NCI-H128 (cell line): ENCODE measurements around the gene POLD3.

ENCODE experiments used
- DNase-seq: peaks from one replicate; lab custom pipeline; 2025; ENCODE audit not compliant: unreplicated experiment; lab: John Stamatoyannopoulos, UW

POLD3 gene

GRCh38 chr11:74592441-74593362 is at the start of gene POLD3:
Gene POLD3 (plus strand): TSS chr11:74592582. CDS start chr11:74592659, 77 bp downstream.
- DNase-seq: peak; percentile 92

DNA sequence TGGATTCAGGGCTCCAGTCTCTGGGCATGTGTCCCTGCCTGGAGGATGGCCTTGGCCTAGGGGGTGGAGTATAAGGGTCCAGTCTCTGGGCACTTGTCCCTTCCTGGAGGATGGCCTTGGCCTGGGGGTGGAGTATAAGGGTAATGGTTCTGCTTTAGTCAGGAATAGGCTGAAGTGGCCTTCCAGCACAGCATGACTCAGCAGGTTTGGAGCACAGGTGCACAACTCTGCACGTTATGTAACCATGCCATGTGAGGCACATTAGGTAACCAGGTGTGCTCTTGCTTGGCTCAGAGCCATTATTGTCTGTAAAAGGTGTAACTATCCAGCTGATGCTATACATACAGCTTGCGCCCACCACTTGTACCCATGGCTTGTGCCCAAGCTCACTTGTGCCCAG is 48.4 kb upstream of the POLD3 start:
- DNase-seq: no peak

DNA sequence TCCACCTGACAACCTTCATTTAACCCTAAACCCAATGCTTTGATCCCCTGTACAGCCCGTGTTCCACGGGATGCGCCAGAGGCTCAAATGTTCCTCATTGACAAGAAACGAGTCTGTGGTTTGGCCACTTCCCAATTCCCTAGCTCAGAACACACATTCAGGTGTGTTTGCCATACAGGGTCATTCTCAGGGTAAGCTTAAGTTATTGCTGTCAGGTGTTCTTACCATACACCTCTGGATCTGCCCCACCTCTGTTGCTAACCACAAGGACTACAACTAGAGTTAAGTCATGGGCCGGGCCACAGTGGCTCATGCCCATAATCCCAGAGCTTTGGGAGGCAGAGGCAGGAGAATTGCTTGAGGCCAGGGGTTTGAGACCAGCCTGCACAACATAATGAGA is 45.6 kb upstream of the POLD3 start:
- no peak for DNase-seq

DNA sequence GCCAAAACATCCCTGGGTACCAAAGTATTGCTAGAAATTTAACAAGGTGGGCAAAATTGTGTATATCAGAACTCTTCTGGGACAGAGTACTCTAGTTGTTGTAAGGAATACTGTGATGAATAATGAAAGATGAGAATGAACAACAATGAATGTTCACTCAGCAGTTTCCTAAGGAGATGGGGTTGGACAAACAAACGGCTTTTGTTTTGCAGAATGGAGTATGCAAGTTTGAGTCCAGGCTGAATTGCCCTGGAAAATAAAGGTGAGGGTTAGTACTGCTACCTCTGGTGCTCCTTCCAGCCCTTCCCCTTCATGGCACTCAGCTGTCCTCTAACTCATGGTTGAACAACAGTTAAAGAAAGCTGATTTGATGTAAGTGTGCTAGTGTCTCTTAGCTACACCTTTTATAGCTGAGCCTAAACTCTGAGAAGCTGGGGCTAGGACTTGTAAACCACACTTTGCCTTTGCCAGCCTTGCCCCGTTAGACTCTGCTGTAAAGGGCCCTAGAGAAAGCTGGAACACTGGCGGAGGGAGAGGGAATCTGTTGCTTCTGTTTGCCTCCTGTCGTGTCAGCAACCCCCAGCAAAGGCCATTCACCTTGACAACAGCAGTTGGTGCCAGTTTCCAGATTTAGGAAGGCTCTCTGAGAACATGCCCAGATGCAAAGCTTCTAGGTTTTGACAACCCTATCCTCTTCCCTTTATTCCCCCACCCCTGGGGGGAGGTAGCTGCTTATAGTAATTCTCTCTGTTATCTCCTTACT is 41.2 kb upstream of the POLD3 start:
- no peak for DNase-seq

DNA sequence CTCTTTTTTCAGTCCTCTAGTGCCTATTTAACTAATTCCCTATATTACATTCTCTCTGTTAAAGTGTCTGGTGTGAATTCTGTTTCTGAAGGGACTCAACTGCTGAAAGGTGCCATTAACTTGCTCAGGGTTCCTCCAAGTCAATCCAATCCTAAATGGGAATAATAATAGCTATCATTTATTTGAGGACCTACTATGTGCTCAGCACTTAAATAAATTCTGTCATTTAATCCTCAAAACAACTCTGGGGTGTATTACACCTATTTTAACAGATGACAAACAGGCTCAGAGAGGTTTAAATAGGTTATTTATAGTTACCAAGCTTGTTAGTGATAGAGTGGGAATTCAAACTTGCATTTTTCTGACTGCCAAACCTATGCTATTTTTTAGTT is 40.6 kb upstream of the POLD3 start:
- DNase-seq: no peak

DNA sequence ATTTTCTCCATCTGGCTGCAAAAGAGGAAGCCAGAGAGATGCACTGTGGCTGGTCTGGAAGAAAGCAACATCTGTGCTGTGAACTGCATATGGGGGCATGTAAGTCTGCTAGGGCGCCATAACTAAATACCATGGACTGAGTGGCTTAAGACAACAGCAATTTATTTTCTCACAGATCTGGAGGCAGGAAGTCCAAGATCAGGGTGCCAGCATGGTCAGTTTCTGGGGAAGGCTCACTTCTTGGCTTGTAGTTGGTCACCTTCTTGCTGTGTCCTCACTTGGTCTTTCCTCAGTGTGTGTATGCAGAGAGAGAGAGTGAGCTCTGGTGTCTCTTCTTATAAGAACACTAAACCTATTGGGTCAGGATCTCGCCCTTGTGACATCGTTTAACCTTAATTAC is 34.9 kb upstream of the POLD3 start:
- DNase-seq: no peak

GRCh38 chr11:74559110-74559933 is 33.1 kb upstream of the POLD3 start:
- no peak for DNase-seq

- DNase-seq: no peak
Observed at GRCh38 chr11:74559934-74560309, 32.5 kb upstream of the POLD3 start.

DNA sequence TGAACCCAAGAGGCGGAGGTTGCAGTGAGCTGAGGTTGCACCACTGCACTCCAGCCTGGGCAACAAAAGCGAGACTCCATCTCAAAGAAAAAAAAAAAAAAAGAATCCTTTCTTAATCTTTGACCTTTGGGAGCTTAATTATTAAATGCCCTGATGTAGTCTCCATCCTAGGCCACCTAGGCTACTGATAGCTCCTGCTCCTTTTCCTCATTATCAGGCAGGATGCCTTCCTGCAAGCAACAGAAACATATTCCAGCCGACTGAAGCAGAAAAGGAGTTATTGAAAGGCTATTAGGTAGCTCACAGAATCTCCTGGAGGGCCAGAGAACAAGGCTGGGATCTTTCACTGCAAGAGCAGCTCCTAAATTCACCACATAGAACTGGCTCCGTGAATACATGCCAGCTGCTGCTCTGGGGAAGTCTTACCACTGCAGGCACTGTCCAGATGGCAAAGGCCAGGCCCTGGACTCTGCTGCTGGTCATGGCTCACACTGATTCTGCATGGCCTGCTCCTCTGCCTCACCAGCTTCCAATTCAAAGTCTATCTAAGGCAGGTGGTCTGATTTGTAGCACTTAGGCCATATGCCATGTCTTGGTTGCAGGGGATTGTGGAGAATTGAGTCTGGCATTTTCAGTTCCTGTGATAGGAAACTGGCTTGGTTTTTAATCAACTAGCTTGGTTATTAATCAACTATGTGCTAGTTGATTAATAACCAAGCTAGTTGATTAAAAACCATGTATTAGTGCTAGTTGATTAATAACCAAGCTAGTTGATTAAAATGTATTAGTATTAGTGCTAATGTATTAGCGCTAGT is 26.0 kb upstream of the POLD3 start:
- DNase-seq: no peak

GRCh38 chr11:74568028-74568427 is 24.4 kb upstream of the POLD3 start:
- DNase-seq: no peak

- DNase-seq: no peak
Observed at GRCh38 chr11:74570266-74571061, 21.9 kb upstream of the POLD3 start.

- no peak for DNase-seq
Observed at GRCh38 chr11:74571062-74571399, 21.4 kb upstream of the POLD3 start.

DNA sequence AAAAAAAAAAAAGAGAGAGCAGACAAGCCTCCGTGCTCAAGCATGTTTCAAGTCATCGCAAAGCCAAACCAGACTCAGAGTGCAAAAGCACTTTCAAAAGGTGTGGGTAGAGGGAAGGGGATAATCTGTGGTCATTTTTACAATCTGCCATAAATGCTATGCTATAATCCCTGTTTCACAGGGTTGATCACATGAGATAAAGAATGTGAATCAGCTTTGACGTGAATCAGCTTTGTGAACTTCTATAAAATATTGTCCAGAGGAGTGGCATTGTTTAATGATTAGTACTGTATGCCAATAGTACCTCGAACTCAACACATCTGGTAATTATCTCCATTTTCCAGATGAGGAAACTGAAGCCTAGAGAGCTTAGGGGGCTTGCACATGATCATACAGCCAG is 20.0 kb upstream of the POLD3 start:
- no peak for DNase-seq

DNA sequence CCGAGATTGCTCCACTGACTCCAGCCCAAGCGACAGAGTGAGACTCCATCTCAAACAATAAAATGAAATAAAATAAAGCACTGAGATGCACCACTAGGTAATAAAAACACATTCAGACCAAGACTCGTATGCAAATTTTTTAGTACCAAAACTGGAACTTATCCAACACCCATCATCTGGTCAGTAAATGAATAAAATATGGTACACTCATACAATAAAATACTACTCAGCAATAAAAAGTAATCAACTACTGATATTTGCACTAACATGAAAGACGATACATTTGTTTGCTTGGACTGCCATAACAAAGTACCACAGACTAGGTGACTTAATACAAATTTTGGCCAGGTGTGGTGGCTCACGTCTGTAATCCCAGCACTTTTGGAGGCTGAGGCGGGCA is 17.8 kb upstream of the POLD3 start:
- DNase-seq: no peak

- DNase-seq: no peak
Observed at GRCh38 chr11:74575999-74576398, 16.4 kb upstream of the POLD3 start.

- DNase-seq: no peak
Observed at GRCh38 chr11:74577181-74577580, 15.2 kb upstream of the POLD3 start.

DNA sequence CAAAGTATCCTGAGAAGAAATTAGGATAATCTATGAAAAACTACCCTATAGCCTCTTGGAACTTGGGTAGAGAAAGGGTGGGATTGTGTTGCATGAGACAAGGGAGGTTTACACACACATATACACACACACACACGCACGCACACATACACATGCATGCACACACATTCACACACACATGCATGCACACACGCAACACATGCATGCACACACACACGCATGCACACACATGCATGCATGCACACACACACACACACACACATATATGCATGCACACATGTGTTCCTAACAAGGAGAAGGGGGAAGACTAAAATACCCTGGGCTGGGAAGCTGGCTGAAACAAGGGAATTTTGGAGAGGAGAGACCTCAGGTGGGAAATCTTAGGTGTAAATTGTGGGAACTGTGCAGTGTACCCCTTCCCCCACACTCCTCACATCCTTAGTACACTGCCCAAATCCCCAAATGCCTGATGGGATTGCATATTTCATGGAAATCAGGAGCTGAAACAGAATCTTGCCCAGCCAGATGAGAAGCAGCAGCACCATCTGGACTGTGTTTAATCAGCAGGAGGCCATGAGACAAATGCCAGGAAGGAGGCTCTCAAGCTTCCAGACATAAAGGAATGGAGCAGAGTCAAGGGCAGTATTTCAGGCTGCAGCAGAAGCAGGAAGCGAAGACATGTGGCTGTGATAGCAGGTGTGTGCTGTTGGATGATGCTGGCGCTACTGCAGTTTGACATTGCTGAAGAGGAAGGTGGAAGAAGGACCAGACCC is 14.6 kb upstream of the POLD3 start:
- DNase-seq: no peak

GRCh38 chr11:74579577-74580270 is 12.7 kb upstream of the POLD3 start:
- DNase-seq: no peak
